IPS-18a (cell line): ENCODE results near the gene ACOT2.
"Not testable (repeated sequence)": the region's sequence is repeated elsewhere in the genome, so short reads cannot be mapped to it uniquely, and the experiment has no call there.

Experiments
- H3K27ac ChIP-seq: one replicate; pipeline ENCODE4 v1.5.1; 2013; ENCODE audit warnings: low read length
- H3K27me3 ChIP-seq: one replicate; pipeline ENCODE4 v1.6.1; 2013; ENCODE audit warnings: mild to moderate bottlenecking, low read length; ENCODE audit not compliant: control insufficient read depth, insufficient read depth
- H3K36me3 ChIP-seq: one replicate; pipeline ENCODE4 v1.6.1; 2013; ENCODE audit warnings: low read depth, low read length; ENCODE audit not compliant: control insufficient read depth
- H3K4me1 ChIP-seq: one replicate; pipeline ENCODE4 v1.6.1; 2013; ENCODE audit warnings: low read depth, low read length; ENCODE audit not compliant: control insufficient read depth
- H3K4me3 ChIP-seq: one replicate; pipeline ENCODE4 v1.5.1; 2013; ENCODE audit warnings: low read length
- H3K9ac ChIP-seq: one replicate; pipeline ENCODE4 v1.6.1; 2013; ENCODE audit warnings: mild to moderate bottlenecking, low read length, moderate library complexity
- H3K9me3 ChIP-seq: one replicate; pipeline ENCODE4 v1.6.1; 2013; ENCODE audit warnings: low read depth, low read length; ENCODE audit not compliant: control insufficient read depth

Gene ACOT2

GRCh38 chr14:73573034-73573433 lies 4.0 kb downstream of the ACOT2 start:
- H3K27me3 ChIP-seq, H3K4me3 ChIP-seq, H3K36me3 ChIP-seq, H3K4me1 ChIP-seq, H3K27ac ChIP-seq, H3K9me3 ChIP-seq, H3K9ac ChIP-seq: not testable (repeated sequence)

GRCh38 chr14:73573740-73574139 lies 4.7 kb downstream of the ACOT2 start:
- H3K9me3 ChIP-seq, H3K27ac ChIP-seq, H3K36me3 ChIP-seq, H3K4me3 ChIP-seq, H3K27me3 ChIP-seq, H3K4me1 ChIP-seq, H3K9ac ChIP-seq: not testable (repeated sequence)

- not testable (repeated sequence) for H3K4me3 ChIP-seq, H3K9me3 ChIP-seq, H3K9ac ChIP-seq, H3K27ac ChIP-seq, H3K36me3 ChIP-seq, H3K4me1 ChIP-seq, H3K27me3 ChIP-seq
Observed at GRCh38 chr14:73574251-73574650, 5.2 kb downstream of the ACOT2 start.

DNA sequence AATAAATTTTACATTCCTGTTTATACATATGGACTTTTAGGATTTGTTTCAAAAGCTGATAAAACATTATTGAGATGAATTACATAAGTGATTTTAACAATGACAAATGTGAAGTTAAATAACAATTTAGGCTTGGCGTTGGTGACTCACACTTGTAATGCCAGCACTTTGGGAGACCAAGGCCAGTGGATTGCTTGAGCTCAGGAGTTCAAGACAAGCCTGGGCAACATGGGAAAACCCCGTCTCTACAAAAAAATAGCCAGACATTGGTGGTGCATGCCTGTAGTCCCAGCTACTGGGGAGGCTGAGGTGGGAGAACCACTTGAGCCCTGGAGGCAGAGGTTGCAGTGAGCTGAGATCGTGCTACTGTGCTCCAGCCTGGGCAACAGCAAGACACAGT lies 7.4 kb downstream of the ACOT2 start:
- Histone ChIP-seq H3K4me3 (no peak overlapping the region), H3K27me3 (no peaks in the 10 kb centered on the region), H3K36me3 (no peaks in the 10 kb centered on the region), H3K27ac (no peak overlapping the region), H3K4me1 (no peaks in the 10 kb centered on the region), H3K9me3 (no peaks in the 10 kb centered on the region), H3K9ac (no peak overlapping the region)

- H3K9ac ChIP-seq, H3K27ac ChIP-seq, H3K4me1 ChIP-seq, H3K9me3 ChIP-seq, H3K36me3 ChIP-seq, H3K4me3 ChIP-seq, H3K27me3 ChIP-seq: not testable (repeated sequence)
Observed at GRCh38 chr14:73577214-73577613, 8.2 kb downstream of the ACOT2 start.

GRCh38 chr14:73582102-73582979 lies 13.3 kb downstream of the ACOT2 start:
- not testable (repeated sequence) for H3K27me3 ChIP-seq, H3K36me3 ChIP-seq, H3K4me1 ChIP-seq, H3K4me3 ChIP-seq, H3K9me3 ChIP-seq, H3K9ac ChIP-seq, H3K27ac ChIP-seq

DNA sequence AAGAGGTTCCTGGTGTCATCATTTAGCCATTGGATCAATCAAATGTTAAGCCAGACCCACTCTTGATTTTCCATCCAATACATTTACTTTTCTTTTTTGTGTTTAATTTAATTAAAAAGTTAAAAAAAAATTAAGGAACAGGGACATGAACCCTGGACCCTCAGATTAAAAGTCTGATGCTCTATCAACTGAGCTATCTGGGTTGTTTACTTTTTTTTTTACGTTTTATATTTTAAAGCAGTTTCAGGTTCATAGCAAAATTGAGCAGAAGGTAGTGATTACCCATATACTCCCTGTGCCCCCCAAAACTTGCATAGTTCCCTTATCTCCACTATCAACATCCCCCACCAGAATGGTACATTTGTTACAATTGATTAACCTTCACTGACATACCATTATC lies 19.7 kb downstream of the ACOT2 start:
- Histone ChIP-seq H3K4me1 (no peaks in the 10 kb centered on the region), H3K36me3 (no peaks in the 10 kb centered on the region), H3K9ac (no peak overlapping the region), H3K27ac (no peak overlapping the region), H3K27me3 (peaks cover 25% of the 10 kb centered on the region), H3K9me3 (no peaks in the 10 kb centered on the region), H3K4me3 (no peak overlapping the region)

- H3K4me1 ChIP-seq, result no peaks in the 10 kb centered on the region
Observed at GRCh38 chr14:73589116-73589515, 20.1 kb downstream of the ACOT2 start.

GRCh38 chr14:73590673-73591004 lies 21.6 kb downstream of the ACOT2 start:
- not testable (repeated sequence) for H3K9ac ChIP-seq, H3K4me1 ChIP-seq, H3K9me3 ChIP-seq, H3K4me3 ChIP-seq, H3K27ac ChIP-seq, H3K36me3 ChIP-seq
- peaks cover 25% of the 10 kb centered on the region for H3K27me3 ChIP-seq

More at GRCh38 chr14:73589116-73589515, 20.1 kb downstream of the ACOT2 start:
- Histone ChIP-seq H3K27ac (no peak overlapping the region), H3K27me3 (peaks cover 25% of the 10 kb centered on the region), H3K9ac (no peak overlapping the region), H3K4me3 (no peak overlapping the region), H3K9me3 (no peaks in the 10 kb centered on the region), H3K36me3 (no peaks in the 10 kb centered on the region)

- H3K9me3 ChIP-seq, result no peaks in the 10 kb centered on the region
- H3K4me3 ChIP-seq, result peak within 1 kb of the TSS; percentile 48
- peak within 1 kb of the TSS; percentile 6 for H3K9ac ChIP-seq
Observed at GRCh38 chr14:73591690-73592449, 22.9 kb downstream of the ACOT2 start, which contains the start of gene ACOT4. ACOT4 (plus strand) TSS chr14:73591873; CDS start chr14:73591960, 87 bp downstream.

GRCh38 chr14:73594491-73594890 lies 25.5 kb downstream of the ACOT2 start:
- Histone ChIP-seq H3K4me1 (no peaks in the 10 kb centered on the region), H3K36me3 (no peaks in the 10 kb centered on the region), H3K9me3 (no peaks in the 10 kb centered on the region), H3K27me3 (peaks cover 25% of the 10 kb centered on the region), H3K9ac (no peak overlapping the region), H3K4me3 (no peak overlapping the region), H3K27ac (no peak overlapping the region)

More at GRCh38 chr14:73591690-73592449, 22.9 kb downstream of the ACOT2 start, which contains the start of gene ACOT4:
- Histone ChIP-seq H3K36me3 (no peaks in the 10 kb centered on the region), H3K4me1 (no peaks in the 10 kb centered on the region), H3K27ac (no peak within 1 kb of the TSS), H3K27me3 (peaks cover 25% of the 10 kb centered on the region)

DNA sequence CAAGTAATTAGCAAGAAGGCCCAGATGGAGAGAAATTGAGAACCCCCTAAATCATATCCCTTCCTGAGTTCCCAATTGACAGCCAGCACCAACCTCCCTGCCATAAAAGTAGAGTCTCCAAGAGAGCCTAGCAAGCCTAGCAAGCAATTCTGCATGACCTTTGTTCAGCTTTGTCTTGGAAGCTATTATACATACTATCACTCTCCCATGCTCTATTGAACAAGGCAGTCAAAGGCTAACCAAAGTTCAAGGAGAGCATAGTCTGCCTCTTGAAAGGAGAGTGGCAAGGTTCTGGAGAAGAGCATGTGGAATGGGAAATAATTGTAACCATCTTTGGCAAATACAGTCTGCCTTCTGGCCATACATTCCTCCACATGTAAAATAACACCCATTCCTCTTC lies 30.5 kb downstream of the ACOT2 start:
- Histone ChIP-seq H3K9me3 (no peaks in the 10 kb centered on the region), H3K36me3 (no peaks in the 10 kb centered on the region), H3K4me1 (no peaks in the 10 kb centered on the region), H3K27ac (no peak overlapping the region), H3K9ac (no peak overlapping the region), H3K27me3 (no peaks in the 10 kb centered on the region), H3K4me3 (no peak overlapping the region)
